Measurements from ENCODE around the gene BNC2.

DNA sequence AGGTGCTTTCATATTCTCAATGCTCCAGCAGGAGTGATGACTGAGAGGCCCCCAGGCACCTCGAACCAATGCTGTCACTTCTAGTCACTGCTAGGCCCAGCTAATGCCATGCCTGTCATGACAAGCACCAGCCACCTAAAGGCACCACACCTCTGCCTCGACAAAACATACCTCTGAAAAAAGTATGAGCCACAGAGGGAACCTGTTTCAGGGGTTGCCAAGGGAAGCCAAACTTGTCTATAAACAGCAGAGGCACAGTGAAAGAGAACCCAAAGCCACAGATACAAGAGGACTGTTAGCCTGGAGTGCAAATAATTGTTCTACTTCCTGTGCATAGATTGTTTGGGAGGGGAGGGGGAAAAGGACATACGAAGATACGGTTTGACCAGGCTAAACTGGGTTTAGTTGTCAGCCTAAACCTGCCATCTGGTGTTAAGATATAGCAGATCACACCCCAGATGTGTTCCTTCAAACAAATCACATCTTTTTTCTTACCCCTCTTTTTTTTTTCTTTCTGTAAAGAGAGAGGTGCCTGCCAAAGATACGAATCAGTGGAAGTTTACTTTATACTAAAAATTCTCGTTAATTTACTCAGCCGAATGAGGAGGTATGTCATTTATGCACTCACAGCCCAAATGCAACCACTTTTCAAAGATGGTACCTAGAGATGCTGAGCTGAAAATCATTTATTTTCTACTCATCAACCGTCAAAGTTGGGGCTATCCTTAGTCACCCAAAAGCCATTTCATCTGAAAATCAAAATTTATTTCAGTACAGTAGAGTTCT lies 45.7 kb downstream of the BNC2 start:
- TF ChIP-seq, protein P1, sequence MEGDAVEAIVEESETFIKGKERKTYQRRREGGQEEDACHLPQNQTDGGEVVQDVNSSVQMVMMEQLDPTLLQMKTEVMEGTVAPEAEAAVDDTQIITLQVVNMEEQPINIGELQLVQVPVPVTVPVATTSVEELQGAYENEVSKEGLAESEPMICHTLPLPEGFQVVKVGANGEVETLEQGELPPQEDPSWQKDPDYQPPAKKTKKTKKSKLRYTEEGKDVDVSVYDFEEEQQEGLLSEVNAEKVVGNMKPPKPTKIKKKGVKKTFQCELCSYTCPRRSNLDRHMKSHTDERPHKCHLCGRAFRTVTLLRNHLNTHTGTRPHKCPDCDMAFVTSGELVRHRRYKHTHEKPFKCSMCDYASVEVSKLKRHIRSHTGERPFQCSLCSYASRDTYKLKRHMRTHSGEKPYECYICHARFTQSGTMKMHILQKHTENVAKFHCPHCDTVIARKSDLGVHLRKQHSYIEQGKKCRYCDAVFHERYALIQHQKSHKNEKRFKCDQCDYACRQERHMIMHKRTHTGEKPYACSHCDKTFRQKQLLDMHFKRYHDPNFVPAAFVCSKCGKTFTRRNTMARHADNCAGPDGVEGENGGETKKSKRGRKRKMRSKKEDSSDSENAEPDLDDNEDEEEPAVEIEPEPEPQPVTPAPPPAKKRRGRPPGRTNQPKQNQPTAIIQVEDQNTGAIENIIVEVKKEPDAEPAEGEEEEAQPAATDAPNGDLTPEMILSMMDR (IDR thresholded peaks at IDR 0.05), result peak in 1 of 4 experiments; percentile 23
- no peak for TF ChIP-seq POLR2A (IDR thresholded peaks at IDR 0.05)
